Uterus (tissue), 2 donors: ENCODE data around the gene LPCAT3.

ENCODE experiments used
- CTCF ChIP-seq, 4 experiments: fragments of 200-600 bp in 2 of 4; fragments of 450-650 bp in 2 of 4; sonication (generic) in 2 of 4; IDR thresholded peaks; one replicate each; pipeline ENCODE4 v1.5.1; 2016 to 2019; ENCODE audit warnings: antibody characterized with exemption in 4 of 4, mild to moderate bottlenecking in 2 of 4, moderate library complexity in 1 of 4
- POLR2A ChIP-seq, 2 donors: fragments of 450-650 bp; IDR thresholded peaks; one replicate each; pipeline ENCODE4 v1.6.1; 2016; ENCODE audit warnings: antibody characterized with exemption in 2 of 2, mild to moderate bottlenecking in 1 of 2, moderate library complexity in 1 of 2

GRCh38 chr12:7032990-7033389, 14.7 kb upstream of the LPCAT3 start:
- TF ChIP-seq CTCF (IDR thresholded peaks at IDR 0.05) (no peak), POLR2A (IDR thresholded peaks at IDR 0.05) (no peak)
